Keratinocyte (primary cell): ENCODE results near the gene PLPP4. TPM values are rescaled to one million over a fixed set of nuclear protein-coding genes. Genes with fewer than 3 reads are reported as not detected.

Source experiments
- DNase-seq: peaks from one replicate; pipeline ENCODE4 v3.0.0-alpha.2; 2011; ENCODE audit warnings: low read depth, missing footprints, low spot score
- FAIRE-seq: peaks from 2 replicates; lab custom pipeline; 2011; peaks lifted over from hg19 to GRCh38; lab: Jason Lieb, UNC
- H2AFZ ChIP-seq: 2 replicates; pipeline ENCODE4 v1.6.0; 2012; ENCODE audit warnings: low read length, control low read depth, inconsistent platforms; ENCODE audit not compliant: control insufficient read depth
- H3K27ac ChIP-seq: 2 replicates; pipeline ENCODE4 v1.5.1; 2011; ENCODE audit warnings: low read length; ENCODE audit not compliant: control insufficient read depth, insufficient read depth
- H3K27me3 ChIP-seq: 3 replicates; pipeline ENCODE4 v1.6.0; 2011; ENCODE audit warnings: low read length; ENCODE audit not compliant: control insufficient read depth, insufficient read depth; ENCODE audit errors: extremely low read depth
- H3K36me3 ChIP-seq, 2 experiments: 2 replicates in 1 of 2; 3 replicates in 1 of 2; pipeline ENCODE4 v1.5.1; 2011; ENCODE audit warnings: low read length in 2 of 2, mild to moderate bottlenecking in 1 of 2; ENCODE audit not compliant: control insufficient read depth in 2 of 2, insufficient read depth in 2 of 2; ENCODE audit errors: extremely low read depth in 1 of 2
- H3K4me1 ChIP-seq: 3 replicates; pipeline ENCODE4 v1.5.1; 2011; ENCODE audit warnings: low read length; ENCODE audit not compliant: control insufficient read depth, insufficient read depth; ENCODE audit errors: extremely low read depth
- H3K4me2 ChIP-seq: 3 replicates; pipeline ENCODE4 v1.6.0; 2011; ENCODE audit warnings: low read depth, low read length; ENCODE audit not compliant: control insufficient read depth, insufficient read depth; ENCODE audit errors: extremely low read depth
- H3K4me3 ChIP-seq, 3 experiments: fragments of 200-600 bp in 1 of 3; sonication (generic) in 1 of 3; 2 replicates in 2 of 3; 3 replicates in 1 of 3; pipeline ENCODE4 v1.5.1; 2011 to 2016; ENCODE audit warnings: low read length in 3 of 3, mild to moderate bottlenecking in 3 of 3, control low read depth in 2 of 3, inconsistent platforms in 1 of 3, low read depth in 1 of 3, mixed read lengths in 1 of 3, mixed run types in 1 of 3, moderate library complexity in 1 of 3; ENCODE audit not compliant: control insufficient read depth in 2 of 3, insufficient read depth in 2 of 3; ENCODE audit errors: extremely low read depth in 1 of 3
- H3K79me2 ChIP-seq: 2 replicates; pipeline ENCODE4 v1.6.0; 2012; ENCODE audit warnings: low read length; ENCODE audit not compliant: control insufficient read depth, insufficient read depth
- H3K9ac ChIP-seq: 3 replicates; pipeline ENCODE4 v1.6.0; 2011; ENCODE audit warnings: low read length; ENCODE audit not compliant: control insufficient read depth, insufficient read depth; ENCODE audit errors: extremely low read depth
- H3K9me1 ChIP-seq: 3 replicates; pipeline ENCODE4 v1.6.0; 2011; ENCODE audit warnings: low read length; ENCODE audit not compliant: control insufficient read depth, insufficient read depth; ENCODE audit errors: extremely low read depth
- H3K9me3 ChIP-seq: 2 replicates; pipeline ENCODE4 v1.5.1; 2012; ENCODE audit warnings: low read depth, low read length; ENCODE audit not compliant: control insufficient read depth
- H4K20me1 ChIP-seq: 3 replicates; pipeline ENCODE4 v1.6.0; 2011; ENCODE audit warnings: low read length; ENCODE audit not compliant: control insufficient read depth, insufficient read depth; ENCODE audit errors: extremely low read depth
- EZH2 ChIP-seq: IDR thresholded peaks from one replicate; pipeline ENCODE4 v1.6.1; 2012; ENCODE audit warnings: inconsistent platforms, mild to moderate bottlenecking, low read length, moderate library complexity
- dilution Hi-C: fragments of 300-500 bp; cut with MboI; formaldehyde crosslinking; loops from one replicate; pipeline ENCODE4 v1.7.0; 2020; ENCODE audit warnings: low sequenced_read_pairs; ENCODE audit not compliant: extremely low pct_ligation_motif_present
- polyA plus RNA-seq, 5 experiments: library from polyadenylated mRNA; depleted of rRNA in 3 of 5; stranded (reverse) in 3 of 5; stranded (forward) in 1 of 5; unstranded in 1 of 5; fragments of >200 nt; gene quantifications; 1 replicate in 1 of 5; 2 replicates in 3 of 5; 3 replicates in 1 of 5; pipeline versions ENCODE4 v1.2.1 to v1.2.3, GENCODE V29; 2011 to 2012; ENCODE audit warnings: missing spikeins in 2 of 5, low read depth in 1 of 5, low replicate concordance in 1 of 5
- TF ChIP-seq, protein P1 (sequence below), 3 experiments: IDR thresholded peaks in 1 of 3; conservative IDR thresholded peaks in 1 of 3; optimal IDR thresholded peaks in 1 of 3; 2 replicates in 2 of 3; 3 replicates in 1 of 3; pipeline versions ENCODE3 to v1.5.1; 2011; ENCODE audit warnings: low read length in 3 of 3, mild to moderate bottlenecking in 3 of 3, moderate library complexity in 2 of 3, control low read depth in 1 of 3, inconsistent platforms in 1 of 3; ENCODE audit not compliant: insufficient read depth in 2 of 3; ENCODE audit errors: extremely low read depth in 1 of 3

The PLPP4 gene
- polyA plus RNA-seq, 1 donor (not counting 4 experiments of a cell fraction or from before 2014, with no cell fraction given) = 0.76 TPM

DNA sequence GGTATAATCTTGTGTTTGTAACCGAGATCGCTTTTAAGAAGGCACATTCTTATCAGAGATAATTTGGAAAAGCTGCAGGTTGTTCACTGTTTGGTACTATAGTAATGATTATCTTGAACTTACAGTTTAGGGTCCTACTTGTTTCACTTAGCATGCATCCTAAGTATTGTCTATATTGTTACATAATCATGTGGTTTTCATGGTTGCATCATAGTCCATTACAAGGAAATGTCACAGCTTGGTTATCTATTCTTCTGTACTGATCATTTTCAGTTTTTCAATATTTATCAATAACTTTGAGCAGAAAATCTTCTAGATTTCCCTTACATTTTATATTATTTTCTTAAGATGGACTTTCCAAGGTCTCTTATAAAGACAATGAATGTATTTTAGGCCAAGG is 116.3 kb downstream of the PLPP4 start:
- H2AFZ ChIP-seq = no peak overlapping the region
- no peaks in the 10 kb centered on the region for H3K9me1 ChIP-seq
- no peak overlapping the region for H3K27ac ChIP-seq
- dilution Hi-C loops = no loop called here
- H3K4me2 ChIP-seq = no peak overlapping the region
- H3K9ac ChIP-seq = no peak overlapping the region
- H3K4me3 ChIP-seq = no peak overlapping the region
- no peaks in the 10 kb centered on the region for H3K79me2 ChIP-seq
- DNase-seq (no peak), FAIRE-seq (no peak)
- H3K27me3 ChIP-seq = peaks cover 5% of the 10 kb centered on the region
- H3K9me3 ChIP-seq = no peaks in the 10 kb centered on the region
- H3K4me1 ChIP-seq = no peaks in the 10 kb centered on the region
- H4K20me1 ChIP-seq = no peaks in the 10 kb centered on the region
- H3K36me3 ChIP-seq = no peaks in the 10 kb centered on the region
- TF ChIP-seq EZH2 = no peak
- TF ChIP-seq, protein P1, sequence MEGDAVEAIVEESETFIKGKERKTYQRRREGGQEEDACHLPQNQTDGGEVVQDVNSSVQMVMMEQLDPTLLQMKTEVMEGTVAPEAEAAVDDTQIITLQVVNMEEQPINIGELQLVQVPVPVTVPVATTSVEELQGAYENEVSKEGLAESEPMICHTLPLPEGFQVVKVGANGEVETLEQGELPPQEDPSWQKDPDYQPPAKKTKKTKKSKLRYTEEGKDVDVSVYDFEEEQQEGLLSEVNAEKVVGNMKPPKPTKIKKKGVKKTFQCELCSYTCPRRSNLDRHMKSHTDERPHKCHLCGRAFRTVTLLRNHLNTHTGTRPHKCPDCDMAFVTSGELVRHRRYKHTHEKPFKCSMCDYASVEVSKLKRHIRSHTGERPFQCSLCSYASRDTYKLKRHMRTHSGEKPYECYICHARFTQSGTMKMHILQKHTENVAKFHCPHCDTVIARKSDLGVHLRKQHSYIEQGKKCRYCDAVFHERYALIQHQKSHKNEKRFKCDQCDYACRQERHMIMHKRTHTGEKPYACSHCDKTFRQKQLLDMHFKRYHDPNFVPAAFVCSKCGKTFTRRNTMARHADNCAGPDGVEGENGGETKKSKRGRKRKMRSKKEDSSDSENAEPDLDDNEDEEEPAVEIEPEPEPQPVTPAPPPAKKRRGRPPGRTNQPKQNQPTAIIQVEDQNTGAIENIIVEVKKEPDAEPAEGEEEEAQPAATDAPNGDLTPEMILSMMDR (optimal IDR thresholded peaks at IDR 0.05 in 1 of 3, IDR thresholded peaks at IDR 0.05 in 1 of 3, conservative IDR thresholded peaks at IDR 0.05 in 1 of 3; ENCODE audit: extremely low read depth in 1 of 3, insufficient read depth in 2 of 3, low read length in 3 of 3) = no peak

DNA sequence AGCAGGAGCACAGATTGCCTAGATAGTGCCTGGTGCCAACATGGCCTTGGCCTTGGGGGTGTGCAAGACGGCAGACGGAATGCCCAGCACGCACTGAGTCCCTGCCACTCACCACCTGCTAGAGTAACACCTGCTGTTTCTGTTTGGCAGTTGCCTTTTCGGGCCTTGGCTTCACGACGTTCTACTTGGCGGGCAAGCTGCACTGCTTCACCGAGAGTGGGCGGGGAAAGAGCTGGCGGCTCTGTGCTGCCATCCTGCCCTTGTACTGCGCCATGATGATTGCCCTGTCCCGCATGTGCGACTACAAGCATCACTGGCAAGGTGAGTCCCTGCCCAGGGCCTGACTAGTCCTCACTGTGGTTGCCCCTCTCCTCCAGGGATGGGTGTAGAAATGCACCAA is 118.0 kb downstream of the PLPP4 start:
- H3K9ac ChIP-seq = no peak overlapping the region
- no peak overlapping the region for H2AFZ ChIP-seq
- no peaks in the 10 kb centered on the region for H3K9me1 ChIP-seq
- DNase-seq (no peak), FAIRE-seq (no peak)
- no peaks in the 10 kb centered on the region for H4K20me1 ChIP-seq
- no peaks in the 10 kb centered on the region for H3K9me3 ChIP-seq
- H3K27me3 ChIP-seq = peaks cover 13% of the 10 kb centered on the region
- TF ChIP-seq, protein P1 (optimal IDR thresholded peaks at IDR 0.05 in 1 of 3, IDR thresholded peaks at IDR 0.05 in 1 of 3, conservative IDR thresholded peaks at IDR 0.05 in 1 of 3; ENCODE audit: extremely low read depth in 1 of 3, insufficient read depth in 2 of 3, low read length in 3 of 3) = no peak
- no peak for TF ChIP-seq EZH2
- H3K4me2 ChIP-seq = no peak overlapping the region
- H3K36me3 ChIP-seq = no peaks in the 10 kb centered on the region
- no peaks in the 10 kb centered on the region for H3K4me1 ChIP-seq
- dilution Hi-C loops = no loop called here
- H3K27ac ChIP-seq = no peak overlapping the region
- H3K79me2 ChIP-seq = no peaks in the 10 kb centered on the region
- no peak overlapping the region for H3K4me3 ChIP-seq
